M059J (cell line): Measurements from ENCODE around the gene MRPL43. TPM values are rescaled to one million over a fixed set of nuclear protein-coding genes. Genes with fewer than 3 reads are reported as not detected.

Source experiments
- DNase-seq: peaks from one replicate; pipeline ENCODE4 v3.0.0-alpha.2; 2012; ENCODE audit warnings: low read depth
- total RNA-seq: library from RNA; depleted of rRNA; stranded (reverse); fragments of >200 nt; shearing (Covaris generic); gene quantifications from 2 replicates; pipeline ENCODE4 v1.2.3, GENCODE V29; 2014; rRNA removed

Gene MRPL43
- total RNA-seq, 1 experiment from 2014 or later = 80.2 TPM

DNA sequence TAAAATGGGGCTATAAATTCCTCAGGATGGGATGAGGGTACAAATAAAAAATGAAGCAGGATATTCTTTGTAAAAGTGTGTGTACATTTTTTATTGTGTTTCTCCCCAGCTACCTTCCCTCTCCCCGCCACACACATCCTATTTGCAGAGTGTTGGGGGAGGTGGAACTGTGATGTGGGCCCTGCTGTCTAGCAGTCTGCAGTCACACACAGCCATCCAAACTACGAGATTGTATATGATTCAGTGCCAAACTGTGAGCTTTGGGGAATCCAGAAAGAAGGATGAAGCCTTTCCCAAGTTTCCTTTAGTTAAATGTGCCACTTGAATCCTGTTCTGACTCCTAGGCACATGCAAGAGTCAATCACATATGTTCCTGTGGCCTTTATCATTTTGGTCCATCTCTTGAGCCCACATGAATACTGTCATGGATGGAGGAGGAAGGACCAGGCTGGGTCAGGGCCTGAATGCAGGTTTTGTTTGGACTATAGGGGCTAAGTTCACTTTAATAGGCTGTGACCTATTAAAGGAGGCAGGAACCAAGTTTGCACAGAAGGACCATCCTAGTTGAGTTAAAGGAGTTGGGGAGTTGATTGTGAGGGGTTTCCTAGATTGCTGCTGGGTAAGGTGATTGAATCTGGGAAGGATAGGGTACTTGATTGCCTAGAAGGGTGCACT is 19.1 kb downstream of the MRPL43 start:
- no peak for DNase-seq

DNA sequence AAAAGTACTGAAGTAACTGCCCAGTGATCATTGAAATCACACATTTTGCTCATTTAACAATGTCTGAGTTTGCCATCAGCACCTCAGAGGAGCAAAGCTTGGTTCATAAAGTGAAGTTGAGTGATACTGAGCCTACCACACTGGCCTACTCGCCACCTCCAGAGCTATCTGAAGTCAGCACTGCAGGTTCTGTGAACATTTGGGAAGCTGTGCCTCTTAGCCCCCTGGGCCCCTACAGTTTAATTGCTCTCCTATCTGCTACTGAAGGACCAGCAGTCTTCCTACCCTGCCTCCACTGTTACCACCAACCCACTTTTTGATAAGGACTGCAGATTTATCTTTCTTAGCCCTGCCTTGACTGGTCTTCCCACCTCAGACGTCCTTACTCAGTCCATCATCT is 20.0 kb downstream of the MRPL43 start:
- DNase-seq = no peak

- DNase-seq = no peak
Measured at GRCh38 chr10:100966887-100967286, 20.4 kb downstream of the MRPL43 start.

- no peak for DNase-seq
Measured at GRCh38 chr10:100965820-100966219, 21.5 kb downstream of the MRPL43 start.

GRCh38 chr10:100963826-100964225 is 23.5 kb downstream of the MRPL43 start:
- DNase-seq = no peak

- no peak for DNase-seq
Measured at GRCh38 chr10:100962351-100963080, 24.8 kb downstream of the MRPL43 start.

- DNase-seq = no peak
Measured at GRCh38 chr10:100960251-100960650, 27.0 kb downstream of the MRPL43 start.

DNA sequence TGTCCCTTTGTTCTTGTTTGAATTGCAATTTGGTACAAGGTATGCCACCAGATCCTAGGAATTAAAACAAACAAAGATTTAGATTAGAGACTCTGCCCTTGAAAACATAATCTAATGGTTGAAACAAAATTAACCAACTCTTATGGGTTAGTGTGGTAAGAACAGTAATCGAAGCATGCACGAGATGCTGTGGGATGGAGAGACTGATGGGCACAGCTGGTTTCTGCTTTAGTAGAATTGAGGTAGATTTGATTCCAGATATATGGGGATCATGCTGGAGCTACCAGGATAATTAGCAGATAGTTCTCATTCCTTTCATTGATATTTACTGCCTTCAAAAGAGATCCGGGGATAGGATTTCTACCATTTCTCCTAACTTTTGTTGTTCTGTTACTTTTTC is 38.4 kb downstream of the MRPL43 start:
- no peak for DNase-seq

GRCh38 chr10:100945754-100946153 is 41.5 kb downstream of the MRPL43 start:
- DNase-seq = no peak

DNA sequence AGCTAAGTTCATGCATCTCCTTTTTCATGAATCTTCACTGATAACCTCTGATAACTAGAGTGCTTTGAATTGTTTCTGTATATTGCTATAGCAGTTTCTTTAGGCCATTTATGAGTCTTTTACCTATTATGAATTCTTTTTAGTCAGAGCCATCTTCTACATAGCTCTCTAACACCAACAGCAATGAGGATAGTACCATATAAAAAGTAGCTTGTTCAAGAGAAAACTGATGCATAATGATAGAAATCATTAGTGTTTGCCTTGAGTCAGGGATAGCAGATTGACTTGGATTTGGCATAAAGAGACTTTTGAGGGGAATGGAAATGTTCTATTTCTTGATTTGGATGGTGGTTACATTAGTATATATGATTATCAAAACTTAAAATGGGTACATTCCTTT is 43.8 kb downstream of the MRPL43 start:
- DNase-seq = no peak

DNA sequence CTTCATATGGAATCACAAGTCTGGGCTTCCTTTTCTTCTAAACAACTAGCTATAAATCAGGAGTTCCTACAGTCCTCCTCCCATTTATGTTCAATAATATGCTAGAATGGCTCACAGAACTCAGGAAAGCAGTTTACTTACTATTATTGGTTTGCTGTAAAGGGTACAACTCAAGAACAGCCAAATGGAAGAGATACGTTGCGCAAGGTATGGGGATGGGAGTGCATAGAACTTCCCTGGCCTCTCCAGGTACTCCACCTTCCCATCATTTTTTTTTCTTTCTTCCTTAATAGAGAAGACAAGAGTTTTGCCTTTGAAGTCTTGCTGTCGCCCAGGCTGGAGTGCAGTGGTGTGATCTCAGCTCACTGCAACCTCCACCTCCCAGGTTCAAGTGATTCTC is 45.1 kb downstream of the MRPL43 start:
- DNase-seq = no peak

DNA sequence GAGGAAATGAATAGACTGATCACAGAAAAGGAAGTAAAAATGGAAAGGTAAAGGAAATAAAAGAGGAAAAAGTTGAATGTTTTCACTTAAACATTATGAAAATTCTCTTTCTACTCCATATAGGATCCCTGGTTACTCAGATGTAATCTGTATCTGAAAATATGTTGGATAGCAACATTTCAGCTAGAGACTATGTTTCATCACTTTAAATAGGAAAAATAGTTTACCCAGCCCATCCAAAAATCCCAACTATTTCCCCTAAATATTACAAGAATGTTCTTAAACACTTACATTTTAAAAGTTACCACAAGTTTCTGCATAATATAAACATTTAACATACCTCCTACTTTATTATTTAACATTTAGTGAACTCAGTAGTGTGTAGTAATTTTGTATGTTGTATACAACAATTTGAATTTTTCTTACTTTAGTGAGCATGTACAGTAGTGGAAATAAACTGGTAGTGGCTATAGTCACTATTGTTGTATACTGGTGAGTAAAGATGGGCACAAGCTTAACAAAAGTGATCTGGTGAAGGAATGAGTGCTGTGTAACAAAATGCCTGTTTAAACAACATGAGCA is 47.4 kb downstream of the MRPL43 start:
- no peak for DNase-seq

Other genes starting within 250 kb of the MRPL43 start
- 0.30 TPM in 1 of 2 replicates, not detected in the other for gene PAX2, start 241.9 kb downstream of the MRPL43 start, total RNA-seq
- 21.9 and 32.0 TPM in 2 replicates for gene SLF2, start 74.5 kb downstream of the MRPL43 start, total RNA-seq
- gene SEMA4G, start 18.0 kb downstream of the MRPL43 start, total RNA-seq = 0.12 and 0.17 TPM in 2 replicates
- 5.4 and 9.6 TPM in 2 replicates for gene TWNK, start within 50 bp of the MRPL43 start, total RNA-seq
- 25.8 and 61.5 TPM in 2 replicates for gene LZTS2, start 12.3 kb upstream of the MRPL43 start, total RNA-seq
- gene PDZD7, start 43.6 kb upstream of the MRPL43 start, total RNA-seq = 0.27 and 1.6 TPM in 2 replicates
- gene SFXN3, start 43.7 kb upstream of the MRPL43 start, total RNA-seq = 38.7 and 58.0 TPM in 2 replicates
- gene KAZALD1, start 74.5 kb upstream of the MRPL43 start, total RNA-seq = 6.7 and 12.5 TPM in 2 replicates
- gene TLX1, start 143.8 kb upstream of the MRPL43 start, total RNA-seq = not detected in 2 replicates
- not detected in 2 replicates for gene LBX1, start 242.0 kb upstream of the MRPL43 start, total RNA-seq